ENCODE results near the gene C17orf67. TPM values are rescaled to one million over a fixed set of nuclear protein-coding genes. Genes with fewer than 3 reads are reported as not detected.

Gene C17orf67
- total and polyA plus RNA-seq, 10 of the 15 experiments (the other 5 are each of a cell fraction or from before 2014, with no cell fraction given) = 0.24 to 3.3 (median 0.89) TPM

GRCh38 chr17:56765449-56765848, 68.3 kb downstream of the C17orf67 start (continued):
- TF ChIP-seq ZBTB4 (CRISPR knock-in tag; IDR thresholded peaks at IDR 0.05) (no peak), ATF3 (IDR thresholded peaks at IDR 0.05; ENCODE audit: borderline replicate concordance, extremely low read depth, low read depth, low read length) (no peak), SUZ12 (IDR thresholded peaks at IDR 0.05; ENCODE audit: unreplicated experiment) (no peak), RAD51 (IDR thresholded peaks at IDR 0.05) (no peak), BHLHE40 (IDR thresholded peaks at IDR 0.05; ENCODE audit: borderline replicate concordance in 1 of 2, low read depth in 2 of 2, low read length in 1 of 2) (no peak), ATF7 (IDR thresholded peaks at IDR 0.05; ENCODE audit: low read depth) (no peak), ZNF217 (IDR thresholded peaks at IDR 0.05) (no peak), JUNB (IDR thresholded peaks at IDR 0.05) (no peak), ETV6 (conservative IDR thresholded peaks at IDR 0.05 in 1 of 2, IDR thresholded peaks at IDR 0.05 in 1 of 2; ENCODE audit: borderline replicate concordance in 1 of 2, low read depth in 1 of 2) (no peak)
- TF ChIP-seq, protein P1, sequence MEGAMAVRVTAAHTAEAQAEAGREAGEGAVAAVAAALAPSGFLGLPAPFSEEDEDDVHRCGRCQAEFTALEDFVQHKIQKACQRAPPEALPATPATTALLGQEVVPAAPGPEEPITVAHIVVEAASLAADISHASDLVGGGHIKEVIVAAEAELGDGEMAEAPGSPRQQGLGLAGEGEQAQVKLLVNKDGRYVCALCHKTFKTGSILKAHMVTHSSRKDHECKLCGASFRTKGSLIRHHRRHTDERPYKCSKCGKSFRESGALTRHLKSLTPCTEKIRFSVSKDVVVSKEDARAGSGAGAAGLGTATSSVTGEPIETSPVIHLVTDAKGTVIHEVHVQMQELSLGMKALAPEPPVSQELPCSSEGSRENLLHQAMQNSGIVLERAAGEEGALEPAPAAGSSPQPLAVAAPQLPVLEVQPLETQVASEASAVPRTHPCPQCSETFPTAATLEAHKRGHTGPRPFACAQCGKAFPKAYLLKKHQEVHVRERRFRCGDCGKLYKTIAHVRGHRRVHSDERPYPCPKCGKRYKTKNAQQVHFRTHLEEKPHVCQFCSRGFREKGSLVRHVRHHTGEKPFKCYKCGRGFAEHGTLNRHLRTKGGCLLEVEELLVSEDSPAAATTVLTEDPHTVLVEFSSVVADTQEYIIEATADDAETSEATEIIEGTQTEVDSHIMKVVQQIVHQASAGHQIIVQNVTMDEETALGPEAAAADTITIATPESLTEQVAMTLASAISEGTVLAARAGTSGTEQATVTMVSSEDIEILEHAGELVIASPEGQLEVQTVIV (IDR thresholded peaks at IDR 0.05; ENCODE audit: borderline replicate concordance, partially characterized antibody) = no peak
